Heart right ventricle (tissue), 16 donors: Measurements from ENCODE around the gene IRF1. TPM values are rescaled to one million over a fixed set of nuclear protein-coding genes. Genes with fewer than 3 reads are reported as not detected.

Source experiments
- ATAC-seq, 8 donors: fragments of 200-7000 bp; cut with Tn5 transposase; one replicate each; pipeline ENCODE4 v1.9.1; 2020; ENCODE audit warnings: mild to moderate bottlenecking in 8 of 8, moderate library complexity in 8 of 8, moderate number of reproducible peaks in 1 of 8
- DNase-seq, 2 donors: peaks; one replicate each; pipeline ENCODE4 v3.0.0-alpha.2; 2020
- H3K27ac ChIP-seq, 10 donors: fragments of 200-600 bp; sonication (generic) in 2 of 10; one replicate each; pipeline versions ENCODE4 v1.5.0 to v1.8.0; 2020 to 2022; ENCODE audit warnings: mild to moderate bottlenecking in 3 of 10
- H3K27me3 ChIP-seq, 7 donors: fragments of 200-600 bp; one replicate each; pipeline ENCODE4 v1.8.0; 2021 to 2022; ENCODE audit warnings: mild to moderate bottlenecking in 2 of 7
- H3K36me3 ChIP-seq, 9 donors: fragments of 200-600 bp; sonication (generic) in 1 of 9; one replicate each; pipeline versions ENCODE4 v1.5.0 to v1.8.0; 2020 to 2022; ENCODE audit warnings: mild to moderate bottlenecking in 2 of 9
- H3K4me1 ChIP-seq, 9 donors: fragments of 200-600 bp; sonication (generic) in 1 of 9; one replicate each; pipeline versions ENCODE4 v1.5.0 to v1.8.0; 2020 to 2022; ENCODE audit warnings: mild to moderate bottlenecking in 4 of 9
- H3K4me3 ChIP-seq, 10 donors: fragments of 200-600 bp; sonication (generic) in 2 of 10; one replicate each; pipeline versions ENCODE4 v1.5.0 to v1.8.0; 2020 to 2022; ENCODE audit warnings: mild to moderate bottlenecking in 7 of 10, moderate library complexity in 2 of 10
- H3K9me3 ChIP-seq, 11 donors: fragments of 200-600 bp in 10 of 11; sonication (generic) in 2 of 11; one replicate each; pipeline versions ENCODE4 v1.5.0 to v1.8.0; 2013 to 2022; ENCODE audit warnings: mild to moderate bottlenecking in 2 of 11, control low read depth in 1 of 11, moderate library complexity in 1 of 11
- CTCF ChIP-seq, 9 donors: fragments of 200-600 bp; sonication (generic) in 2 of 9; IDR thresholded peaks; one replicate each; pipeline versions ENCODE4 v1.5.0 to v1.8.0; 2021 to 2022; ENCODE audit warnings: antibody characterized with exemption in 9 of 9, mild to moderate bottlenecking in 5 of 9, moderate library complexity in 1 of 9
- WGBS, 2 donors: extraction: QIAGEN DNeasy Blood & Tissue Kit; methylation state at CpG; one replicate each; pipeline ENCODE4 v1.1.7; 2013; ENCODE audit warnings: inconsistent platforms in 1 of 2; 5-methylcytosine and 5-hydroxymethylcytosine counted together
- intact Hi-C, 10 donors: fragments of 100-400 bp; cut with DNase I; formaldehyde crosslinking; loops; one replicate each; pipeline versions ENCODE4 v1.11.1 to v1.14.2; 2022
- polyA plus RNA-seq, 2 donors: library from polyadenylated mRNA; stranded (reverse); fragments of 200-250 nt; gene quantifications; one replicate each; pipeline ENCODE4 v1.2.3, GENCODE V29; 2013
- total RNA-seq, 10 donors: library from RNA; stranded (reverse); fragmentation: NEBNext Ultra II Directional in 3 of 10; extraction: Animal tissue kit (Norgen Biotek cat#: 25700) in 3 of 10; gene quantifications; one replicate each; pipeline versions ENCODE4 v1.2.1 to v1.2.4, GENCODE V29; 2021 to 2023
- donor health status: Arrhythmogenic right ventricular cardiomyopathy.
- donor health status: ischemic (EF 13 %, LVEDD 7.1; RV severe dilation, severe dysfunction).
- donor health status: healthy with polysubstance abuse.
- donor health status: DM: no; HTN: yes; CAD: no.
- donor health status: DM: no; HTN: no; CAD: no.
- donor health status: ischemic (EF 25% LVEDD 6.9; RV normal size, moderate dysfunction).
- donor health status: ischemic (EF 25% LVEDD 5.7; RV mildly dilated, moderate dysfunction).
- donor health status: healthy.
- donor health status: DM: yes; HTN: yes; CAD: no.
- donor health status: Ischemic cardiomyopathy.
- donor health status: ischemic (EF 35%, LVEDD 5.7; RV mildly dilated, moderate dysfunction).
- donor health status: nonischemic (EF 11% LVEDD 7.7; RV severe dilation, severe dysfunction).
- donor health status: DM: yes; HTN: yes; CAD: no.
- donor health status: PGD.
- donor health status: ischemic (EF 29% LVEDD 5.4; RV normal size, mild dysfunction).
- donor health status: nonischemic (EF 23%, LVEDD 6.1; RV moderate dilation, normal function).

Gene IRF1
- total and polyA plus RNA-seq, 12 donors = 8.6 to 146 (median 17.7) TPM

GRCh38 chr5:132497488-132497997, 7.0 kb upstream of the IRF1 start:
- H3K4me1 ChIP-seq = peaks cover 13 to 81% (median 51%) of the 10 kb centered on the region in 9 donors
- intact Hi-C loops = loop anchor here in 7 of 10 donors (2.0 to 10.0 kb wide), 4 partner anchors 70 to 203 kb away; partner anchors contain the start of gene SLC22A4 (in 5 of the 7)
- no peaks in the 10 kb centered on the region for H3K27me3 ChIP-seq
- H3K9me3 ChIP-seq = no peaks in the 10 kb centered on the region
- peak overlapping the region in 9 of 10 donors; percentile 50 to 88 (median 77) for H3K4me3 ChIP-seq
- no peak for TF ChIP-seq CTCF (IDR thresholded peaks at IDR 0.05)
- peak; percentile 71 to 81 for DNase-seq
- WGBS, 2 donors = 39 to 40% methylated on average over 6 of the region's 6 CpGs
- peak; percentile 6 to 46 (median 33) for ATAC-seq
- no peaks in the 10 kb centered on the region for H3K36me3 ChIP-seq
- peak overlapping the region; percentile 84 to 100 (median 94) for H3K27ac ChIP-seq

- TF ChIP-seq CTCF (IDR thresholded peaks at IDR 0.05) = no peak
- DNase-seq = peak; percentile 91 to 92
- intact Hi-C loops = loop anchor here in 7 of 10 donors (2.0 to 10.0 kb wide), 4 partner anchors 70 to 202 kb away; partner anchors contain the start of gene SLC22A4 (in 5 of the 7)
- Histone ChIP-seq H3K27me3 (no peaks in the 10 kb centered on the region), H3K9me3 (no peaks in the 10 kb centered on the region), H3K27ac (peak overlapping the region; percentile 84 to 100 (median 94)), H3K36me3 (no peaks in the 10 kb centered on the region), H3K4me1 (peaks cover 16 to 84% (median 51%) of the 10 kb centered on the region in 9 donors), H3K4me3 (peak overlapping the region; percentile 50 to 88 (median 76))
- WGBS, 2 donors = 3 to 4% methylated on average over 62 of the region's 62 CpGs
- peak; percentile 65 to 83 (median 70) for ATAC-seq
Observed at GRCh38 chr5:132496631-132497487, 6.3 kb upstream of the IRF1 start.

GRCh38 chr5:132496191-132496630, 5.6 kb upstream of the IRF1 start:
- intact Hi-C loops = loop anchor here in 7 of 10 donors (2.0 to 10.0 kb wide), 4 partner anchors 69 to 201 kb away; partner anchors contain the start of gene SLC22A4 (in 5 of the 7)
- Histone ChIP-seq H3K9me3 (no peaks in the 10 kb centered on the region), H3K27me3 (no peaks in the 10 kb centered on the region), H3K36me3 (no peaks in the 10 kb centered on the region), H3K4me3 (peak overlapping the region; percentile 50 to 88 (median 76)), H3K4me1 (peaks cover 20 to 84% (median 53%) of the 10 kb centered on the region in 9 donors), H3K27ac (peak overlapping the region; percentile 84 to 100 (median 94))
- TF ChIP-seq CTCF (IDR thresholded peaks at IDR 0.05) = no peak
- peak; percentile 88 to 90 for DNase-seq
- peak; percentile 77 to 86 (median 83) for ATAC-seq
- 1% methylated on average over 16 to 18 of the region's 18 CpGs for WGBS, 2 donors

- no peaks in the 10 kb centered on the region for H3K9me3 ChIP-seq
- intact Hi-C loops = loop anchor here in 7 of 10 donors (2.0 to 10.0 kb wide), 4 partner anchors 68 to 201 kb away; partner anchors contain the start of gene SLC22A4 (in 5 of the 7)
- peaks cover 18 to 82% (median 51%) of the 10 kb centered on the region in 9 donors for H3K4me1 ChIP-seq
- DNase-seq = peak; percentile 93 to 94
- peak overlapping the region; percentile 50 to 88 (median 76) for H3K4me3 ChIP-seq
- H3K36me3 ChIP-seq = no peaks in the 10 kb centered on the region
- no peaks in the 10 kb centered on the region for H3K27me3 ChIP-seq
- ATAC-seq = peak; percentile 72 to 82 (median 79)
- peak in 4 of 9 donors; percentile 8 to 41 (median 26) for TF ChIP-seq CTCF (IDR thresholded peaks at IDR 0.05)
- WGBS, 2 donors = 0 to 1% methylated on average over 29 to 30 of the region's 30 CpGs
- H3K27ac ChIP-seq = peak overlapping the region; percentile 84 to 100 (median 94)
Observed at GRCh38 chr5:132495667-132496190, 5.2 kb upstream of the IRF1 start.
